K562 (cell line): Measurements from ENCODE around the gene SELENOW. TPM values are rescaled to one million over a fixed set of nuclear protein-coding genes. Genes with fewer than 3 reads are reported as not detected.

Source experiments
- ATAC-seq: fragments of 200-7000 bp; cut with Tn5 transposase; 3 replicates; pipeline ENCODE4 v1.9.1; 2020; ENCODE audit warnings: moderate library complexity
- BruUV-seq: library from RNA; stranded (reverse); fragments of 400-500 nt; replicated peaks from 2 replicates; lab custom pipeline; 2021; lab: Mats Ljungman, UMichigan
- CTCF ChIA-PET: fragments of 300-600 bp; formaldehyde crosslinking; extraction: SDS; loops from one replicate; lab custom pipeline; 2021; ENCODE audit warnings: low intra/inter-chr PET ratio; lab: Yijun Ruan, JAX
- POLR2A ChIA-PET: fragments of 300-600, 350-650 bp; sonication (Branson Sonifier 250); formaldehyde crosslinking; extraction: SDS; loops from one replicate; lab custom pipeline; 2021; ENCODE audit warnings: antibody characterized with exemption, inconsistent platforms; lab: Yijun Ruan, JAX
- DNase-seq, 4 experiments: peaks; one replicate each; pipeline versions ENCODE4 v3.0.0 to v3.0.0-alpha.2; 2011 to 2018; ENCODE audit warnings: low spot score in 3 of 4, mixed read lengths in 3 of 4; ENCODE audit errors: extremely low read depth in 1 of 4
- FAIRE-seq: peaks from 2 replicates; lab custom pipeline; 2011; peaks lifted over from hg19 to GRCh38; lab: Jason Lieb, UNC
- H2AFZ ChIP-seq: 2 replicates; pipeline ENCODE4 v1.6.0; 2011; ENCODE audit warnings: low read depth, low read length, control low read depth, inconsistent platforms
- H3K27ac ChIP-seq: fragments of 200-600 bp; 3 replicates; pipeline ENCODE4 v1.8.0; 2011; ENCODE audit warnings: low read depth, mild to moderate bottlenecking, control low read depth, inconsistent platforms, low read length, moderate library complexity, mixed read lengths; ENCODE audit errors: extremely low read depth
- H3K27me3 ChIP-seq, 2 experiments: fragments of 300-600 bp in 1 of 2; 2 replicates in 1 of 2; 3 replicates in 1 of 2; pipeline versions ENCODE4 v1.6.0 to v1.8.0; 2011; ENCODE audit warnings: inconsistent platforms in 2 of 2, low read length in 2 of 2, mild to moderate bottlenecking in 1 of 2, mixed read lengths in 1 of 2, moderate library complexity in 1 of 2; ENCODE audit not compliant: control insufficient read depth in 2 of 2, insufficient read depth in 2 of 2
- H3K36me3 ChIP-seq: fragments of 300-600 bp; 3 replicates; pipeline ENCODE4 v1.8.0; 2011; ENCODE audit warnings: mild to moderate bottlenecking, low read length, inconsistent platforms; ENCODE audit not compliant: control insufficient read depth, insufficient read depth
- H3K4me1 ChIP-seq, 2 experiments: fragments of 200-600 bp in 1 of 2; replicated peaks in 1 of 2; 2 replicates in 1 of 2; 3 replicates in 1 of 2; pipeline versions ENCODE4 v1.5.1 to v1.8.0; 2011; ENCODE audit warnings: inconsistent platforms in 2 of 2, low read length in 2 of 2, mild to moderate bottlenecking in 1 of 2, mixed read lengths in 1 of 2, moderate library complexity in 1 of 2; ENCODE audit not compliant: control insufficient read depth in 2 of 2, insufficient read depth in 2 of 2
- H3K4me2 ChIP-seq: 2 replicates; pipeline ENCODE4 v1.6.1; 2011; ENCODE audit warnings: low read length, control low read depth, inconsistent platforms, mixed read lengths; ENCODE audit not compliant: insufficient read depth
- H3K4me3 ChIP-seq: fragments of 200-600 bp; sonication (generic), shearing (Covaris generic); 2 replicates; pipeline ENCODE4 v1.5.1; 2016; ENCODE audit warnings: control low read depth, inconsistent platforms
- H3K79me2 ChIP-seq: fragments of 200-600 bp; 3 replicates; pipeline ENCODE4 v1.8.0; 2011; ENCODE audit warnings: low read length, inconsistent platforms; ENCODE audit not compliant: control insufficient read depth, insufficient read depth
- H3K9ac ChIP-seq, 2 experiments: 2 replicates each; pipeline versions ENCODE4 v1.6.0 to v1.6.1; 2011; ENCODE audit warnings: low read depth in 2 of 2, low read length in 2 of 2, control low read depth in 1 of 2, inconsistent platforms in 1 of 2, mild to moderate bottlenecking in 1 of 2, mixed read lengths in 1 of 2; ENCODE audit not compliant: insufficient read depth in 1 of 2
- H3K9me1 ChIP-seq: one replicate; pipeline ENCODE4 v1.6.0; 2011; ENCODE audit warnings: inconsistent platforms, mild to moderate bottlenecking, low read length, moderate library complexity; ENCODE audit not compliant: control insufficient read depth, insufficient read depth
- H3K9me3 ChIP-seq: replicated peaks from 2 replicates; pipeline ENCODE4 v1.5.1; 2011; ENCODE audit warnings: low read depth, low read length, inconsistent platforms; ENCODE audit not compliant: control insufficient read depth, insufficient read depth
- H4K20me1 ChIP-seq: replicated peaks from 2 replicates; pipeline ENCODE4 v1.6.1; 2011; ENCODE audit warnings: low read length, inconsistent platforms, mixed read lengths; ENCODE audit not compliant: control insufficient read depth, insufficient read depth
- BRCA1 ChIP-seq, 2 experiments: fragments of 450-650 bp in 1 of 2; sonication (generic) in 1 of 2; formaldehyde crosslinking in 1 of 2; IDR thresholded peaks; 2 replicates each; pipeline versions ENCODE4 v1.5.0 to v1.6.1; 2017 to 2020; ENCODE audit warnings: mild to moderate bottlenecking in 1 of 2, missing genetic modification reagents in 1 of 2
- CBX3 ChIP-seq, 2 experiments: IDR thresholded peaks; 1 replicate in 1 of 2; 2 replicates in 1 of 2; pipeline ENCODE4 v1.6.1; 2012; ENCODE audit warnings: inconsistent platforms in 2 of 2, low read length in 2 of 2, borderline replicate concordance in 1 of 2, control low read depth in 1 of 2
- E2F4 ChIP-seq: sonication (generic); formaldehyde crosslinking; IDR thresholded peaks from 2 replicates; pipeline ENCODE4 v1.8.0; 2022; ENCODE audit warnings: mild to moderate bottlenecking, low read depth, missing genetic modification reagents
- KDM5B ChIP-seq: fragments of 200-600 bp; sonication (generic); IDR thresholded peaks from 2 replicates; pipeline ENCODE4 v1.6.1; 2012; ENCODE audit warnings: low read depth, mild to moderate bottlenecking, moderate library complexity, low read length, control low read depth, inconsistent platforms; ENCODE audit not compliant: insufficient replicate concordance
- NUFIP1 ChIP-seq: fragments of 450-650 bp; IDR thresholded peaks from 2 replicates; pipeline ENCODE4 v1.6.1; 2018; ENCODE audit not compliant: partially characterized antibody
- PTRF ChIP-seq: fragments of 450-650 bp; IDR thresholded peaks from 2 replicates; pipeline ENCODE4 v1.6.1; 2016; ENCODE audit warnings: mild to moderate bottlenecking, missing genetic modification characterization, missing compliant biosample characterization
- RBM22 ChIP-seq: fragments of 200-400 bp; formaldehyde crosslinking; IDR thresholded peaks from 2 replicates; pipeline ENCODE4 v1.6.1; 2018; ENCODE audit warnings: low read length, low read depth; ENCODE audit not compliant: poor library complexity, severe bottlenecking
- SNIP1 ChIP-seq: fragments of 450-650 bp; IDR thresholded peaks from 2 replicates; pipeline ENCODE4 v1.7.1; 2017; ENCODE audit warnings: low read depth, mild to moderate bottlenecking
- THRAP3 ChIP-seq: fragments of 450-650 bp; IDR thresholded peaks from 2 replicates; pipeline ENCODE4 v1.6.1; 2016; ENCODE audit warnings: mild to moderate bottlenecking, inconsistent platforms, borderline replicate concordance
- ZNF274 ChIP-seq: IDR thresholded peaks from 2 replicates; pipeline ENCODE4 v1.6.1; 2011; ENCODE audit warnings: low read depth, mild to moderate bottlenecking, low read length, moderate library complexity, borderline replicate concordance
- ZNF518B ChIP-seq: fragments of 250-450 bp; sonication (Bioruptor Pico); IDR thresholded peaks from 2 replicates; pipeline ENCODE4 v1.5.0; 2021; ENCODE audit warnings: mild to moderate bottlenecking, moderate library complexity
- ZNF764 ChIP-seq: fragments of 250-450 bp; sonication (Bioruptor Pico); IDR thresholded peaks from 2 replicates; pipeline ENCODE4 v1.4.0; 2020; ENCODE audit warnings: low read depth, mild to moderate bottlenecking, moderate library complexity
- WGBS: fragments of 100-300 bp; shearing (Covaris generic); methylation state at CpG from one replicate; pipeline ENCODE4 v1.1.6; 2016; ENCODE audit warnings: low coverage, mixed read lengths; ENCODE audit not compliant: insufficient coverage; ENCODE audit errors: missing lambda C conversion rate; 5-methylcytosine and 5-hydroxymethylcytosine counted together
- in situ Hi-C: fragments of 300-500 bp; cut with MboI; formaldehyde crosslinking; loops from 4 replicates; pipeline ENCODE4 v1.15.0; 2018; ENCODE audit warnings: inconsistent platforms, mixed read lengths
- intact Hi-C: fragments of 100-400 bp; cut with micrococcal nuclease; formaldehyde crosslinking; loops from 2 replicates; pipeline ENCODE4 v1.14.2; 2022
- polyA plus RNA-seq, 8 experiments: library from polyadenylated mRNA; depleted of rRNA in 4 of 8; stranded (reverse) in 5 of 8; unstranded in 3 of 8; fragments of >200 nt; fragmentation: Nextera tagmentation in 2 of 8; fragmentation: Illumina TruSeq in 1 of 8; extraction: Ambion mirVana in 2 of 8; extraction: Trizol in 1 of 8; gene quantifications; 2 replicates each; pipeline versions ENCODE4 v1.2.1 to v1.2.3, GENCODE V29; 2011 to 2014; ENCODE audit warnings: inconsistent platforms in 1 of 8, missing spikeins in 1 of 8
- total RNA-seq, 7 experiments: library from RNA; depleted of rRNA in 6 of 7; stranded (reverse); fragments of >200 nt in 6 of 7; fragmentation: Illumina TruSeq in 2 of 7; extraction: Trizol in 2 of 7; gene quantifications; 2 replicates each; pipeline versions ENCODE4 v1.2.1 to v1.2.3, GENCODE V29; 2011 to 2021; ENCODE audit warnings: low replicate concordance in 1 of 7

SELENOW gene
- total and polyA plus RNA-seq, 9 of the 15 experiments (the other 6 are each of a cell fraction or from before 2014, with no cell fraction given), result 91.9 to 279 (median 156) TPM

GRCh38 chr19:47802521-47803043 lies 24.1 kb downstream of the SELENOW start:
- BruUV-seq, result no TSS peak

More at GRCh38 chr19:47802521-47803043, 24.1 kb downstream of the SELENOW start:
- DNase-seq (no peak), FAIRE-seq (no peak), ATAC-seq (no peak)
- 78% methylated on average over 8 of the region's 25 CpGs for WGBS
- H3K9me1 ChIP-seq, result no peaks in the 10 kb centered on the region
- H3K27me3 ChIP-seq, result peaks cover 20 to 33% of the 10 kb centered on the region in 2 experiments
- H3K36me3 ChIP-seq, result no peaks in the 10 kb centered on the region
- intact Hi-C loops, result no loop called here
- H3K9me3 ChIP-seq, result no peaks in the 10 kb centered on the region
- no peak overlapping the region for H3K4me2 ChIP-seq
- H2AFZ ChIP-seq, result no peak overlapping the region
- POLR2A ChIA-PET, result no interaction called here
- H4K20me1 ChIP-seq, result no peaks in the 10 kb centered on the region
- TF ChIP-seq BRCA1 (IDR thresholded peaks at IDR 0.05) (no peak), BRCA1 (CRISPR knock-in tag; IDR thresholded peaks at IDR 0.05) (no peak), E2F4 (no peak), ZNF764 (CRISPR knock-in tag) (no peak), PTRF (tag) (no peak), SNIP1 (no peak), ZNF274 (no peak), NUFIP1 (no peak), THRAP3 (no peak), ZNF518B (CRISPR knock-in tag) (no peak), KDM5B (no peak), CBX3 (IDR thresholded peaks at IDR 0.05; ENCODE audit: borderline replicate concordance in 1 of 2, low read length in 2 of 2) (no peak), RBM22 (no peak)
- no peak overlapping the region for H3K27ac ChIP-seq
- in situ Hi-C loops, result loop anchor here (5.0 kb wide), 1 partner anchor 55 kb away; the partner anchor contains the start of gene TPRX2
- CTCF ChIA-PET, result no interaction called here
- H3K4me1 ChIP-seq, result no peaks in the 10 kb centered on the region; a peak in 1 of 5 replicates
- no peaks in the 10 kb centered on the region for H3K79me2 ChIP-seq
- H3K4me3 ChIP-seq, result no peak overlapping the region
- no peak overlapping the region; a peak in 1 of 4 replicates for H3K9ac ChIP-seq
